ENCODE measurements around the gene SPACDR.

SPACDR gene

DNA sequence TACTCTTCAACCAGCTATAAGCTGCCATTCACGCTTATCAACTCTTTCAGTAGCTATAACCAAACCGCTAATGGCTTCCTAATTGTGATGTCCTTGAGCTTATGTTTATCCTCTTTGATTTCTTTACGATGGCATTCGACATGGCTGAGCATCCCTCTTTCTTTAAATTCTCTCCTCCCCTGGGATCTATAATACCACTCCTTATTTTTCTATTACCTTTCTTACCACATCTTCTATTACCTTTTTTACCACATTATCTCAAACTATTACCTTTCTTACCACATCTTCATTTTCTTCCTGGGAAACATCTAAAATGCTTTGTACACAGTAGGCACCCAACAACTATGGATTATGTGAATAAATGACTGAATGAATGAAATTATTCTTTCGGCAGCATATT, 48.6 kb downstream of the SPACDR start:
- no peak for DNase-seq (ENCODE audit: low read depth in 2 of 2)

DNA sequence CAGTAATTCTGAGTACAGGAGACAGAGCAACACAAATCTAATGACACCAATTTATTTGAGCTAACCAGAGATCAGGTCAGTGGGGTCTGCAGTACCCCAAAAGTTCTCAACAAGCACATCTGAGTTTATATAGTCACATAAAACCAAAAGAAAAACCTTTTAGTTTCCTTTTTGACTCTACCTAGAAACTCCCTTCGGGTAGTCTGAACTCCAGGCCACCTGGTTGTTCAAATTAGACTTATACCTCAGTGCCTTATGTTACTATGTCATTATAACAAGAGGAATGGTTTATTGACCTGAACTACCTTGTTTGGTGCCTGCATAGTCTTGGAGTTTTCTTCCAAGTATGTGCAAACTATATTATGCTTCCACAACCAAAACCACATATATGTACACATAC, 50.2 kb downstream of the SPACDR start:
- no peak for DNase-seq (ENCODE audit: low read depth in 2 of 2)

DNA sequence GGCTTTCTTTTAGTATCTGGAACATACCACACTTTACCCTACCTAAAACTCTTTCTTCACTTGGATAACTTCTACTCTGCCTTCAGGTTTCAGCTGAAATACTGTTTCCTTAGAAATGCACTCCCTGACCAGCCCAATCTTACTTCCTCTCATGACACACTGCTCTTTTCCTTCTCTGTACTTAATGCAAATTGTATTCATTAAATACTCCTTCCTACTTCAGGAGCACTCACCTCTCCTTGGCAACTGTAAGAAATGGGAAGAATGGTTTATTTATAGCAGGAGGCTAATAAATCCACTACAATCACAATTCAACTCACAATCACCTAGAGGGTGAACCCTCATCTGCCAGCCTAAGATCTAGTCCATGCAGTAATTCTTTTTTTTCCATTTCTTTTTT, 50.7 kb downstream of the SPACDR start:
- DNase-seq (ENCODE audit: low read depth in 2 of 2), result no peak

DNA sequence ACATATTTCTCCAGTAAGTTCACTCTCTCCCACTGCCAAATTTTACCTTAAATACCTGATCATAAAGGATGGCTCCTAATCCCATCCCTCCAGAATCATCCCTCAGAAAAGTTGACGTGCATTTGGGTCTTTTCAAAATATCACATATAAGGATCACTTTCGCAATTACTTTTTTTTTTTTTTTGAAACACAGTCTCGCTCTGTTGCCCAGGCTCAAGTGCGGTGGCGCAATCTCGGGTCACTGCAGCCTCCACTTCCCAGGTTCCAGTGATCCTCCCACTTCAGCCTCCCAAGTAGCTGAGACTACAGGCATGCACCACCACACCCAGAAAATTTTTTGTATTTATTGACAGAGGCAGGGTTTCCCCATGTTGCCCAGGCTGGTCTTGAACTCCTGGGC, 53.0 kb downstream of the SPACDR start:
- no peak for DNase-seq (ENCODE audit: low read depth in 2 of 2)

- DNase-seq (ENCODE audit: low read depth in 2 of 2), result peak in 1 of 2 donors; percentile 41
Measured at GRCh38 chr7:100407285-100408180, 56.5 kb downstream of the SPACDR start.

DNA sequence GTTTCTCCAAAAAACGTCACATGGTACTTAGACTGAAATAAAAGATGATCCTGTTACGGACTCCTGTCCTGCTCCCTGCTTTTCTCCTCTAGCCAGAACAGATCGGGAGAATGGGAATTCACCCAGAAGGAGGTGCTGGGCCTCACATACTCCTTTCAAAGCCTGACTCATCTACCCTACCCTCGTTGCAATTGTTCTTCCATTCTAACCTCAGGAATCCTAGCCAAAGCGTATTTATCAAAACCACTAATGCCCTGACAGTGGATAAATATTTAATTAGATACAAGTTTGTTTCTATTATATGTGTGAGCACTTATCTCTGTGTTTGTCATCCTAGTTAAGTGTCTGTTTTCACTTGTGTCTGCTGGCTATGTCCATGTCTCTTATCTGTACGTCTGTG, 57.3 kb downstream of the SPACDR start:
- DNase-seq (ENCODE audit: low read depth in 2 of 2), result no peak

Measured in stimulated activated CD4-positive, alpha-beta T cell treated with anti-CD3 and anti-CD28 coated beads, Interleukin-1b, Interleukin-23, amount 100 ng/mL, for 4 hours (primary cell).